HEK293T (cell line): ENCODE data around the gene TANC2.

Experiments used
- BHLHE40 ChIP-seq: fragments of 450-650 bp; IDR thresholded peaks from 2 replicates; pipeline ENCODE4 v1.6.1; 2016; ENCODE audit warnings: mild to moderate bottlenecking, moderate library complexity, borderline replicate concordance
- CTBP1 ChIP-seq: fragments of 450-650 bp; IDR thresholded peaks from 2 replicates; pipeline ENCODE4 v1.6.1; 2016; ENCODE audit warnings: borderline replicate concordance
- FOXM1 ChIP-seq: fragments of 450-650 bp; IDR thresholded peaks from 2 replicates; pipeline ENCODE4 v1.6.1; 2017; ENCODE audit warnings: mild to moderate bottlenecking, borderline replicate concordance
- L3MBTL2 ChIP-seq: fragments of 450-650 bp; conservative IDR thresholded peaks from 2 replicates; pipeline ENCODE4 v1.6.1; 2016; ENCODE audit warnings: mild to moderate bottlenecking
- PKNOX1 ChIP-seq: fragments of 450-650 bp; IDR thresholded peaks from 2 replicates; pipeline ENCODE4 v1.6.1; 2016

- TF ChIP-seq FOXM1, result no peak
- TF ChIP-seq PKNOX1, result no peak
- TF ChIP-seq BHLHE40, result no peak
- TF ChIP-seq L3MBTL2, result no peak
- no peak for TF ChIP-seq CTBP1
Observed at GRCh38 chr17:62948370-62948769, 17.7 kb upstream of the TANC2 start.
